ENCODE data around the gene MAPK11. TPM values are rescaled to one million over a fixed set of nuclear protein-coding genes. Genes with fewer than 3 reads are reported as not detected.

MAPK11 gene
- total and polyA plus RNA-seq, 10 of the 15 experiments (the other 5 are each of a cell fraction or from before 2014, with no cell fraction given): 0.05 to 12.8 (median 3.7) TPM

DNA sequence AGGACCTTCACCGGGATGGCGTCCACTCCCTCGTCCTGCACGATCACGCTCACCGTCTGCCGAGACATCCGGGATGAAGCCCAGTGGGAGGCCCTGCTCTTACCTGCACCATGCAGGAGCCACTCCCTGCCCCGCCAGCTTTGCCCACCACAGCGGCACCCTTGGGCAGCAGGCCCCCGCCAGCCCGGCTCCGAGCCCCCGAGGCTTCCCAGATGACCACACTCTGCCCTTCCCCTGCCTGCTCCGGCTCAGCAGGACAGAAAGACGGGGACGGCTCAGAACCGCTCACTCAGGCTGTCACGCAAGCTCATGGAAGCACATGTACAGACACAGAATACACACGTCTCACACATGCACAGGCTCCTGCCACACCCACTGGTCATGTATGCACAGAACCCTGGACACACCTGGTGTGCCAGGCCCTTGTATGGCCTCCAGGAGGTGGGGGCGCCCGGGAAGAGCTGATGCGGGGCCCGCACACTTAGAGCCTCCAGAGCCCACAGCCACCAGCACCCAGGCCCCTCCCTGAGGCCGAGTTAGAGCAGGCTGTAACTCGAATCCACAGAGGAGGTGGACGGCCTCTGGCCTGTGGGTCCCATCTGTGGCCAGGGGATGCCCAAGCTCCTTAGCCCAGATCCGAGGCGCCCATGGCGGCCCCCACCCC is 8.9 kb upstream of the MAPK11 start:
- Histone ChIP-seq H3K4me1 (ENCODE audit: control insufficient read depth, insufficient read depth, low read length) (no peaks in the 10 kb centered on the region), H4K20me1 (ENCODE audit: control insufficient read depth, insufficient read depth) (no peaks in the 10 kb centered on the region), H3K4me2 (ENCODE audit: control insufficient read depth, insufficient read depth) (no peak overlapping the region), H3K9me3 (replicated peaks; ENCODE audit: control insufficient read depth, insufficient read depth, low read length) (no peaks in the 10 kb centered on the region), H2AFZ (ENCODE audit: control insufficient read depth, low read depth, low read length) (no peak overlapping the region), H3K36me3 (ENCODE audit: control insufficient read depth in 2 of 2, insufficient read depth in 2 of 2, low read length in 1 of 2) (peaks cover 0 to 47% of the 10 kb centered on the region in 2 experiments; a peak in 3 of 4 replicates), H3K4me3 (no peak overlapping the region), H3K27ac (ENCODE audit: control insufficient read depth, insufficient read depth) (no peak overlapping the region), H3K9ac (ENCODE audit: control insufficient read depth, insufficient read depth, low read length) (no peak overlapping the region), H3K27me3 (replicated peaks in 1 of 2; ENCODE audit: control insufficient read depth in 2 of 2, insufficient read depth in 2 of 2, low read length in 1 of 2) (no peaks in the 10 kb centered on the region), H3K79me2 (ENCODE audit: control insufficient read depth, insufficient read depth, low read length) (no peaks in the 10 kb centered on the region)
- POLR2A ChIA-PET: no interaction called here
- intact Hi-C loops (cut with micrococcal nuclease; ENCODE audit: unreplicated experiment): no loop called here
- in situ Hi-C loops (cut with MboI): loop anchor here (5.0 kb wide), 1 partner anchor 48 kb away; the partner anchor contains the start of gene DENND6B
- FAIRE-seq: no peak
- CTCF ChIA-PET: no interaction called here
- TF ChIP-seq, protein P1, sequence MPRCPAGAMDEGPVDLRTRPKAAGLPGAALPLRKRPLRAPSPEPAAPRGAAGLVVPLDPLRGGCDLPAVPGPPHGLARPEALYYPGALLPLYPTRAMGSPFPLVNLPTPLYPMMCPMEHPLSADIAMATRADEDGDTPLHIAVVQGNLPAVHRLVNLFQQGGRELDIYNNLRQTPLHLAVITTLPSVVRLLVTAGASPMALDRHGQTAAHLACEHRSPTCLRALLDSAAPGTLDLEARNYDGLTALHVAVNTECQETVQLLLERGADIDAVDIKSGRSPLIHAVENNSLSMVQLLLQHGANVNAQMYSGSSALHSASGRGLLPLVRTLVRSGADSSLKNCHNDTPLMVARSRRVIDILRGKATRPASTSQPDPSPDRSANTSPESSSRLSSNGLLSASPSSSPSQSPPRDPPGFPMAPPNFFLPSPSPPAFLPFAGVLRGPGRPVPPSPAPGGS (IDR thresholded peaks at IDR 0.05; ENCODE audit: borderline replicate concordance, insufficient read depth, low read depth, low read length, poor library complexity, severe bottlenecking): peak; percentile 51
- TF ChIP-seq YBX1 (IDR thresholded peaks at IDR 0.05): no peak
- no peak for TF ChIP-seq POLR2AphosphoS5 (IDR thresholded peaks at IDR 0.05; ENCODE audit: low read length)
- TF ChIP-seq POLR2A (IDR thresholded peaks at IDR 0.05; ENCODE audit: low read depth, low read length): peak; percentile 58
- no peak for TF ChIP-seq CHD1 (IDR thresholded peaks at IDR 0.05; ENCODE audit: low read depth, low read length)
- 92% methylated on average over 30 of the region's 30 CpGs for whole genome bisulfite sequencing (ENCODE audit: insufficient coverage, insufficient replicate concordance, low lambda C conversion rate, missing lambda C conversion rate)
- no TSS peak for BruUV-seq (replicated peaks)
- RAD21 ChIA-PET (ENCODE audit: unreplicated experiment): interaction anchor here (0.9 kb wide), 1 partner anchor 36 kb away, joined by 3 read pairs; no protein-coding TSS in a partner anchor
- no peak for ATAC-seq
- no peak for DNase-seq (ENCODE audit: low read depth, low spot score)
- SMC1A ChIA-PET (ENCODE audit: uncharacterized antibody, unreplicated experiment): no interaction called here

DNA sequence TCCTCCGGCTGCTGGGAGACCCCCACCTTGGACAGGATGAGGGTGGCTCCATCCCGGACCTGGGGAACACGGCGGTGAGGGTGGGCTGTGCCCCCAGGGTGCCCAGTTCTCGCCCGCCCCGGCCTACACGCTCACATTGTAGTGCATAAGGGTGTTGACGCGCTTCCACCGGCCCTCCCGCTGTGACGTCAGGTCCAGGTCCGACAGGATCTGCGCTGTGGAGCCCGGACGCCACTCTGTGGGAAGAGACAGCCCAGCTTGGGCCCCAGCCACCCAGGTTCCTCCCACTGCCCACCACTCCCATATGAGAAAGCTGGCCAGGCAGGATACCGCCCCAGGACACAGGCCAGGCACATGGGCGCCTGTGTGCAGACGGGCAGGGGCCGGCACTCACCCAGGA is 8.3 kb upstream of the MAPK11 start:
- 95% methylated on average over 21 of the region's 21 CpGs for WGBS (ENCODE audit: insufficient coverage, insufficient replicate concordance, low lambda C conversion rate, missing lambda C conversion rate)
- intact Hi-C loops (cut with micrococcal nuclease; ENCODE audit: unreplicated experiment): no loop called here
- H3K79me2 ChIP-seq (ENCODE audit: control insufficient read depth, insufficient read depth, low read length): no peaks in the 10 kb centered on the region
- in situ Hi-C loops (cut with MboI): loop anchor here (5.0 kb wide), 1 partner anchor 49 kb away; the partner anchor contains the start of gene DENND6B
- peaks cover 0 to 43% of the 10 kb centered on the region in 2 experiments; a peak in 3 of 4 replicates for H3K36me3 ChIP-seq (ENCODE audit: control insufficient read depth in 2 of 2, insufficient read depth in 2 of 2, low read length in 1 of 2)
- no peak overlapping the region for H3K9ac ChIP-seq (ENCODE audit: control insufficient read depth, insufficient read depth, low read length)
- FAIRE-seq: no peak
- H2AFZ ChIP-seq (ENCODE audit: control insufficient read depth, low read depth, low read length): no peak overlapping the region
- ATAC-seq: no peak
- H3K9me3 ChIP-seq (replicated peaks; ENCODE audit: control insufficient read depth, insufficient read depth, low read length): no peaks in the 10 kb centered on the region
- TF ChIP-seq BMI1 (IDR thresholded peaks at IDR 0.05; ENCODE audit: borderline replicate concordance) (no peak), MEF2B (IDR thresholded peaks at IDR 0.05; ENCODE audit: partially characterized antibody, poor library complexity, severe bottlenecking) (no peak), ZNF217 (IDR thresholded peaks at IDR 0.05) (no peak), CBX5 (IDR thresholded peaks at IDR 0.05; ENCODE audit: low read depth) (no peak)
- ChIA-PET POLR2A (no interaction called here), SMC1A (ENCODE audit: uncharacterized antibody, unreplicated experiment) (no interaction called here), CTCF (no interaction called here), RAD21 (ENCODE audit: unreplicated experiment) (no interaction called here)
- H3K27me3 ChIP-seq (replicated peaks in 1 of 2; ENCODE audit: control insufficient read depth in 2 of 2, insufficient read depth in 2 of 2, low read length in 1 of 2): no peaks in the 10 kb centered on the region
- H3K4me3 ChIP-seq: no peak overlapping the region
- H3K27ac ChIP-seq (ENCODE audit: control insufficient read depth, insufficient read depth): no peak overlapping the region
- no peaks in the 10 kb centered on the region for H4K20me1 ChIP-seq (ENCODE audit: control insufficient read depth, insufficient read depth)
- no TSS peak for BruUV-seq (replicated peaks)
- H3K4me2 ChIP-seq (ENCODE audit: control insufficient read depth, insufficient read depth): no peak overlapping the region
- no peaks in the 10 kb centered on the region for H3K4me1 ChIP-seq (ENCODE audit: control insufficient read depth, insufficient read depth, low read length)
- DNase-seq (ENCODE audit: low read depth, low spot score): no peak

All from GM12878 (cell line).